ENCODE results near the gene GNA14.
"Not testable (repeated sequence)": the region's sequence is repeated elsewhere in the genome, so short reads cannot be mapped to it uniquely, and the experiment has no call there.

GNA14 gene

DNA sequence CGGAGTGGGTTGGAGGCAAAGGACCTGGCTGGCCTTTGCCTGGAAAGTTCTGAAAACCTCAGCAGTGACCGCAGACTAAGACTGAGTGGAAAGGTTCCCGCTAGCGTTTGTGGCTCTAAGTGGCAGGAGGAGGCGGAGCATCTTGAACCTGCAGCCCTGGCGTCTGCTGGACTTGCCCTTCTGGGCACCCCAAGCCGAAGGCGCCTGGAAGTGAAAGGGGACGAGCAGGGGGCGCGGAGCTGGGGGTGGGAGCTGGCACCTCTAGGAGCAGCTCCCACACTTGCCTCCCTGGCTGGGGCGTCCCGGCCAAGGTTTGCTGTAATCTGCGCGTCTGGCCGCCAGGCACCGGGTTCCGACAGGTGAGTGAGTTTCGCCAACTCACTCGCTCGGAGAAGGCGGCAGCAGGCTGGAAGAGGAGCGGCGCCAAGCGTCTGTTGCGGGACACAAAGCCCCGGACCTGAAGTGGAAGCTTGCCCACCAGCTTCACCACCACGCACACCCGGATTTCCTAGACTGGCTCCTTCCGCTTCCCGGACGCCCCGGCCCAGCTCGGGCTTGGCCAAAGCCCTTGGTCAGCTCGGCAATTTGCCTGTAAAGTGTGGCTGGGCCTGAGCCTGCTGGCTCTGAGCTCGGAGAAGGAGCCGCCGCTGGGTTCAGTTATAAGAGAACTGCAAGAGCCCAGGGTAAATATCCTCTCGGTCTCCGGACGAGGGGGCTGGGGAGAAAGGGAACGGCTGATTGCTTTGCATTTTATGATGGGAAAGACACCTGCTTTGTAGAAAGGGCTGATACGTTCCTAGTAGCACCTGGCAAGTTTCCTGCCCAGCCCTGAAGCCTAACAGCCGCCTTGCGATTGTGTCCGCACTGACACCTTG lies at the start of gene GNA14:
Gene GNA14 (minus strand): TSS at position 89 of the 875 bp plus-strand sequence. CDS start 529 bp downstream, outside the sequence.
- DNase-seq (ENCODE audit: low spot score) (no peak), FAIRE-seq (no peak)

DNA sequence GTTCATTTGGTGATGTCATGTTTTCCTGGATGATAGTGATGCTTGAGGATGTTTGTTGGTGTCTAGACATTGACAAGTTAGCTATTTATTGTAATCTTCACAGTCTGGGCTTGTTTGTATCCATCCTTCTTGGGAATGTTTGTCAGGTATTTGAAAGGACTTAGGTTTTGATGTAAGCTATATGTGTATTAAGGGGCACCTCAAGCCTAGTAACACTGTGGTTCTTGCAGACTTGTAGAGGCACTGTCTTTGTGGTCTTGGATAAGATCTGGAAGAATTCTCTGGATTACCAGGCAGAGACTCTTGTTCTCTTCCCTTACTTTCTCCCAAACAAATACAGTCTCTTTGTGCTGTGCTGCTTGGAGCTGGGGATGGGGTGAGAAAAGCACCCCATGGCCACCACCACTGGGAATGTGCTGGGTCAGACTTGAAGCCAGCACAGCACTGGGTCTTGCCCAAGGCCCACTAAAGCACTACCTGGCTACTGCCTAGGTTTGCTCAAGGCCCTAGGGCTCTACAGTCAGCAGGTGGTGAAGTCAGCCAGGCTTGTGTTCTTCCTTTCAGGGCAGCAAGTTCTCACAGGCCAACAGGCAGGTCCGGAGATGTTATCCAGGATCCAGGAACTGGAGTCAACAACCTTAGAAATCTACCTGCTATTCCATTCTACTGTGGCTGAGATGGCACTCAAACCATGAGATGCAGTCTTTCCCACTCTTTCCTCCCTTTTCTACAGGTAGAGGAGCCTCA lies 49.3 kb upstream of the GNA14 start:
- FAIRE-seq (no peak), DNase-seq (ENCODE audit: low spot score) (no peak)

DNA sequence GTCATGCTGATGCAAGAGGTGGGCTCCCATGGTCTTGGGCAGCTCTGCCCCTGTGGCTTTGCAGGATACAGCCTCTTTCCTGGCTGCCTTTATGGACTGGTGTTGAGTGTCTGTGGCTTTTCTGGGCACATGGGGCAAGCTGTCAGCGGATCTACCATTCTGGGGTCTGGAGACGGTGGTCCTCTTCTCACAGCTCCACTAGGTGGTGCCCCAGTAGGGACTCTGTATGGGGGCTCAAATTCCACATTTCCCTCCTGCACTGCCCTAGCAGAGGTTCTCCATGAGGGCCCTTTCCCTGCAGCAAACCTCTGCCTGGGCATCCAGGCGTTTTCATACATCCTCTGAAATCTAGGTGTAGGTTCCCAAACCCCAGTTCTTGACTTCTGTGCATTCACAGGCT lies 42.6 kb upstream of the GNA14 start:
- not testable (repeated sequence) for DNase-seq (ENCODE audit: low spot score); FAIRE-seq

DNA sequence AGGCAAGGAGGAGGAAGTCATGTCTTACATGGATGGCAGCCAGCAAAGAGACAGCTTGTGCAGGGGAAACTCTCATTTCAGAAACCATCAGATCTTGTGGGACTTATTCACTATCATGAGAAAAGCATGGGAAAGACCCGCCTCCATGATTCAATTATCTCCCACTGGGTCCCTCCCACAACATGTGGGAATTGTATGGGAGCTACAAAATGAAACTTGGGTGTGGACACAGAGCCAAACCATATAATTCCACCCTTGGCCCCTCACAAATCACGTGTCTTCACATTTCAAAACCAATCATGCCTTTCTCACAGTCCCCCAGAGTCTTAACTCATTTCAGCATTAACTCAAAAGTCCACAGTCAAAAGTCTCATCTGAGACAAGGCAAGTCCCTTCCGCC lies 42.0 kb upstream of the GNA14 start:
- not testable (repeated sequence) for FAIRE-seq

DNA sequence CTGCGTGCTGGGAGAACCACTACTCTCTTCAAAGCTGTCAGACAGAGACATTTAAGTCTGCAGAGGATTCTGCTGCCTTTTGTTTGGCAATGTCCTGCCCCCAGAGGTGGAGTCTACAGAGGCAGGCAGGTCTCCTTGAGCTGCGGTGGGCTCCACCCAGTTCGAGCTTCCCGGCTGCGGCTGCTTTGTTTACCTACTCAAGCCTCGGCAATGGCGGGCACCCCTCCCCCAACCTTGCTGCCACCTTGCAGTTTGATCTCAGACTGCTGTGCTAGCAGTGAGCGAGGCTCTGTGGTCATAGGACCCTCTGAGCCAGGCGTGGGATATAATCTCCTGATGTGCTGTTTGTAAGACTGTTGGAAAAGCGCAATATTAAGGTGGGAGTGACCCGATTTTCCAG lies 39.6 kb upstream of the GNA14 start:
- DNase-seq (ENCODE audit: low spot score); FAIRE-seq: not testable (repeated sequence)

More for the DNA sequence above, 42.0 kb upstream of the GNA14 start:
- not testable (repeated sequence) for DNase-seq (ENCODE audit: low spot score)

DNA sequence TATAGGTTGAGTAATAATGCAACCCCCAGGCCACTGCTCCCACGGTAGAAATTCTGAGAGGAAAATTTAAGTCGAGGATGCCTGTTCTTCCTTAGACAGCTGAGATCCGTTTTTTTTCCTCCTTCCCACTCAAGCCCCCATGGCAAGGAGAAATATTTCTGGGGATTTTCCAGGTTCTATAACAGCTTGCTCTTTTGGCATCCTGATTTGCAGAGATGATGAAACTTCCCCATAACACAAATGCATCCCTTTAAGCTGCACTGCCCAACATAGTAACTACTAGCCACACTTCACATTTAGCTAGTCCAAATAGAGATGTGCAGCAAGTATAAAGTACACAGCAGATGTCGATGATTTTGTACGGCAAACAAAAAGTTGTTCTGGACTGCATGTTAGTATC lies 32.5 kb upstream of the GNA14 start:
- DNase-seq (ENCODE audit: low spot score) (no peak), FAIRE-seq (no peak)

DNA sequence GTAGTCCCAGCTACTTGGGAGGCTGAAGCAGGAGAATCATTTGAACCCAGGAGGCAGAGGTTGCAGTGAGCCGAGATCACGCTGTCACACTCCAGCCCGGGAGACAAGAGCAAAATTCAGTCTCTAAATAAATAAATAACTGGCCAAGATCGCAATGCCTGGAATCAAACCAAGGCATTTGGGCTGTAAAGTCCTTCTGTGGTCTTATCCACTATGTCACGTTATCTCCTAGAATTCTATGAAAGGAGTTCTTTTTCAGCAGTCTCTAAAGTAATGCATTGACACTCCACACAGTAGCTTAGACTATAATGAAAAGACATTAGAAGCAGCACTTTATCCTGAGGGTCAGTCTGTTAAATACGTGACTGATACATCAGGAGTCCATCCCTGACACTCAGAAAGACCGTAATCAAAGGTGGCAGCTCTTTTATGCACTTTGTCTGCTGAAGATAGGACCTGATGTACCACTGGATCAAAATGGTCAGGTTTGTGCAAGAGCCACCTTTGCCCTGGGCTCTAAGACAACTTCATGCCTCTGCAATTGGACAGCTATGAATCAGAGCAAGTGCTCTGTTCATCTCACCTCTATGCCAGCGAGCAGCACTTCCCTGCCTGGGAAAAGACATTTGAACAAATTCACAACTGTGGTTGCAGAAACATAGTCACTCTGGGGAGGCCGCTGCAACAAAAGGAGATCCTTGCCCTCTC lies 31.7 kb upstream of the GNA14 start:
- no peak for DNase-seq (ENCODE audit: low spot score)
- FAIRE-seq = no peak

DNA sequence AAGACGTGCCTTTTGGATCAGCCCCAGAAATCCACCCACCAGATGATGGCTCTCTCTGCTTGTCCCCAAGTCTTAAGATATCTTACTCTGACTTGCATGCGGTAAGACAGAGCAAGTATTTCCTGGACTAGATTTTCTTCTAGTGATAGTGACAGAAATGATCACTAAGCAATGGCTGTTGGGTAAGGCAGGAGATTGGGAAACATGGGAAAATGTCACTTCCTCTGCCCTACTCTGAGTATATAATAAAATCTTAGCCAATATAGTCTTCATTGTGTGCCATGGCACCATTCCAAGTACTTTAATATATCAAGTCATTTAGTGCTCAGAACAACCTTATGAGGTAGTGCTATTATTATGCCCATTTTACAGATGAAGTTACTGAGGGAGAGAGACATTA lies 31.0 kb upstream of the GNA14 start:
- DNase-seq (ENCODE audit: low spot score) (no peak), FAIRE-seq (no peak)

DNA sequence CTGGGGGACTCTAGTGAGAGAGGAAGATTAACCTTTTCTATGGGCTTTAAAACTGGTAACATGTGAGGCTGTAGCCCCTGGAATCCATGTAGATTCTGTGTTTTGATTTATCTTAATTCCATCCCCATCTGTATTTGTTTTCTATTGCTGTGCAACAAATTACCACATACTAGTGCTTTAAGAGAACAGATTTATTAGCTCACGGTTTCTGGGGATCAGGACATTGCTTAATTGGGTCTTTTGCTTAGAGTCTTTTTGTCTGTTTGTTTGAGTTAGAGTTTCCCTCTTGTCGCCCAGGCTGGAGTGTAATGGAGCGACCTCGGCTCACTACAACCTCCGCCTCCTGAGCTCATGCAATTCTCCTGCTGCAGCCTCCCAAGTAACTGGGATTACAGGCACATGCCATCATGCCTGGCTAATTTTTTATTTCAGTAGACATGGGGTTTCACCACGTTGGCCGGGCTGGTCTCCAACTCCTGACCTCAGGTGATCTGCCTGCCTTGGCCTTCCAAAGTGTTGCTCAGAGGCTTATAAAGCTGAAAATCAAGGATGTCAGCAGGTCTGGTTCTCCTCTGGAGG lies 29.9 kb upstream of the GNA14 start:
- no peak for DNase-seq (ENCODE audit: low spot score)
- no peak for FAIRE-seq

DNA sequence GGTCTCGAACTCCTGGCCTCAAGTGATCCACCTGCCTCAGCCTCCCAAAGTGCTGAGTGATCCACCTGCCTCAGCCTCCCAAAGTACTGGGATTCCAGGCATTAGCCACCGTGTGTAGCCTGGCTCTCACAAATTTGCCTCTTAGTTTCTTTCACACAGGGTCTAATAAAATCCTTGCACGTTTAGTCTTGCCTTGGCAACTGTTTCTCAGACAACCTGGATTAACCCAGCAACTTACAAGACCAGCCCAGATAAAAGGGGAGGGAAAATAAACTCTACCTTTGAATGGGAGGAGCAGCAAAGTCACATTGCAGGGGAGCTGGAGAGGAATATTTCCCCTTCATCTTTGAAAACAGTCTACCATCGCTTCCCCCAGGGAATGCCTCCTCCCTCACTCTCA lies 29.3 kb upstream of the GNA14 start:
- FAIRE-seq (no peak), DNase-seq (ENCODE audit: low spot score) (no peak)

DNA sequence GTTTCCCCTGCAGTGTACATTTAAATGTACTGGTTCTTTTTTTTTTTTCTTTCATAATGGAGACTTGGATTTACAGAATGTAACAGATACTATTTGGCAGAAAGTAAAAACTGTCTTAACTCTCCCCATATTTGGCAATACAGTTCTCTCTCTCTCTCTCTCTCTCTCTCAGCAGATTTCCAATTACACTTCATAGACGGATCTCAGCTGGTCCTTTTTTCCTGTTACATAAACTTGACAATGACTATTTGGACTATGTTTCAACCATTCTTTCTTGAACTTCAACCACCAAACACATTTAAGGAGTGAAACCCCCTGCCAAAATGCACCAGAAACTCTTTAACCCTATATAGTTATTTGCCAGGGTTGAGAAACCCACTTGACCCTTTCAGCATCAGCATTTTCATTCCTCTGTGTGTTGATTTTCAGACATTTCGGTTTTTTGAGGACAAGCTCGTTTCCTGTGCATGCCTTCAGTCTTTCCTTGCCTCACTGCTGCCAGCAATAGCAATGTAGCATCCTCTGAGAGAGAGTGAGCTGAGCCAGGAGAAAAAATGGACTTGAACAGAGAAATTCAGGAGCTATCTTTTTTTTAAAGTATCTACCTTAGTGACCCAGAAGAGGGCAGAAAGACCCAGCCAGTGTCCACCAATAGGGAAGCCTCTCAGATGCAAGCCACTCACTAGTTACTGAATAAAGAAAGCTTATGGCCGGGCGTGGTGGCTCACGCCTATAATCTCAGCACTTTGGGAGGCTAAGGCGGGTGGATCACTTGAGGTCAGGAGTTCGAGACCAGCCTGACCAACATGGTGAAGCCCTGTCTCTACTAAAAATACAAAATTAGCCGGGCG lies 26.0 kb upstream of the GNA14 start:
- DNase-seq (ENCODE audit: low spot score) = no peak
- no peak for FAIRE-seq

DNA sequence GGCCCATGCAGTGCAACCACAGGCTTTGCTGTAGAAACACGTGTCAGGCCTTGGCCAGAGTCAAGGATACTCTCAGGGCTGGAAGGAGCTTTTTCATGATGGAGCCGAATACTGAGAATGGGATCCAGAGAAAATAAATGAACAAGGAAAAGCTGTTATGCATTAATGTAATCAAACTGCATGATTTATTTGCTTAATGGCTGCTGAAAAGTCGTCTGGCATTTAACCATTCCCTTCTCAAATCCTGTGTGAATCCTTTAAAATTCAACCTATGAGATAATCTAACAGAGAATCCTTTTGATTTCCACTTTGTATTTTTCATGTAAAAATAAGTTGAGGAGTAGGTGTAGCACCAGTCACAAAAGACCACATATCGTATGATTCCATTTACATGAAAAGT lies 24.1 kb upstream of the GNA14 start:
- FAIRE-seq (no peak), DNase-seq (ENCODE audit: low spot score) (no peak)

DNA sequence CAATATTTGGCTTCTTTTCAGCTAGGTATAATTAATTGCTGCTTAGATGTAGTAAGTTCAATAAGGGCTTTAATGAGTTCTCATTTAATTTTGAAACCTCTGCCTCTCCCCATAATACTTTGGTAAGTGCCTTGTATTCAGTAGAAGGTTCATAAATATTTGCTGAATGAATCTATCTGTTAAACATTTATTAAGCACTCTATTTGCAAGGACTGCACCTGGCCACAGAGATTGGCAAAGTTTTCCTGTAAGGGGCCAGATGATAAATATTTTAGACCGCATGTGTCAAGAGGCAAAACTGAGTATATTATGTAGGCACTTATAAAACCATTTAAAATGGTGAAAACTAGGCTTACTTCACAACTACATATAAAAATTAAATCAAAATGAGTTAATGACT lies 19.0 kb upstream of the GNA14 start:
- DNase-seq (ENCODE audit: low spot score) (no peak), FAIRE-seq (no peak)

DNA sequence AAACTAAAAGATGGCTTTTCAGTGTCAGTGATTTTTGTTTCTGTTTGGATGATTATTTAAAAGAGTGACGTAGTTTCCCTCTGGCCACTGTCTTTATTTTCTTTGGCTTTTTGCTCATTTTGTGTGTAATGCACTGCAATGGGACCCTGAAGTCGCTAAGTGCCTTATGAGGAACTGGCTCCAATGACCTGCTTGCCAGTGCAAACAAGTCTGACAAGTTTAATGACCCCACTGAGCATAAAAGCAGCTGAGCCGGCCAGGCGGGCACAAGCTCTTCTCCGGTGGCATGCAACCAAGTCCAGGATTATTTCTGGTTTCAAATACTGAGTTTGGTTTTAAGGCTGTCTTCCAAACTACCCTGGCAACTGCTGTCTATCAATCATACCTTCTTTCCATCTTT lies 15.6 kb upstream of the GNA14 start:
- DNase-seq (ENCODE audit: low spot score) (no peak), FAIRE-seq (no peak)

DNA sequence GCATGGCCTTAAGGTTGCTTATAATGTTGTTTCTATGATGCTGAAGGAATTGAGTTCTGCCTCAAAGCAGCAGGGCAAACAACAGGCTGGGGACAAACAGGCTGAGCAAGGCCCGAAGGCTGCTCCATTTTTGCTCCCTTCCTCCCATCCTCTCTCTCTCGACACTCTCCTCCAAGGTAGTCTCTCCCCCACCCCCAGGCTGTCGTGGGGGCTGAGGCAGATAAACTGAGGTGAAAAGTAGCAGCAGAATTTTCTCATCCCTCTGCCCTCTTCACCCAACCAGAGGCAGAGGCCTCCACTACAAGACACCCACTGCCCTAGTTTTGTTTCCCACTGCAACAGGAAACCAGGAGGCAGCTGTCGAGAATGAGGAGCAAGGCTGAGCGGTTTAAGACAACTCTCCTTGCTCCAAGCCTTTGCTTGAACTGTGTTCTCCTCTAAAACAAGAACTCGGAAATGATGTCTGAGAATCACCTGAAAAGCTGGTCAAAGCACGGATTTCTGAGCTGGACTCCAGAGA lies 13.5 kb upstream of the GNA14 start:
- DNase-seq (ENCODE audit: low spot score) (no peak), FAIRE-seq (no peak)

DNA sequence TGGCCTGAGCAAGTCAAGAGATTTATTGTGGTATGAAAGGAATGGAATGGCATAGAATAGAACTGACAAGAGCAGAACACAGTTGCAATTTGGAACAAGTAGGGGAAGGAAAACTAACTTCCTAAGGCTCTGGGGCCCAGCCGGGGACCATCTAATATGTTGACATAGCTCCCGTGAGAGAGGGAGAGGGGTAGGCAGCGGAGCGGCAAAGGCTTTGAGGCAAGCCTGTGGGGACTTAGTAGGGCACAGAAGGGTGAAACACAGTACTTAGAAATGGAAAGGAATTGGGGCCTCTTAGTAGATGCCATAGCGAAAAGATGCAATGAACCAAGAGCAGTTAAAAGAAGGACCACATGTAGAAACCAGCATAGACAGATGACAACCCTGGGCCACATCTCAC lies 11.8 kb upstream of the GNA14 start:
- FAIRE-seq (no peak), DNase-seq (ENCODE audit: low spot score) (no peak)

DNA sequence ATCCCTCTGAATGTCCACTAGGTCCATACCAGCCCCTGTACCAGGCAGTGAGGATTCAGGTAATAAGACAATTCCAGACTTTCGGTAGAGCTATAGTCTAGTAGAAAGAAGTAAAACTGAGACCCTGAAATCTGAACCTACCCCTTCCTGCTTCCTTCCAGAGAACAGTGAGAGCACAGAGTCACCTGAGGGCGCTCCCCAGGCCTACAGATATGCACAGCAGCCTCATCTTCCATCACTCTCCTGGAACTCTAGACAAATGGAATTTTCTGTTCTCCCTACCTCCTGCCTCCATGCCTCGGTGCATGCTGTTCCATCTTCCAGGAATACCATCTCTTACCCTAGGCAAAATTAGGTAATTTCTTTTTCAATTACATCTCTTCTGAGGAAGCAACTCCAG lies 3.1 kb upstream of the GNA14 start:
- DNase-seq (ENCODE audit: low spot score) = no peak
- no peak for FAIRE-seq

DNA sequence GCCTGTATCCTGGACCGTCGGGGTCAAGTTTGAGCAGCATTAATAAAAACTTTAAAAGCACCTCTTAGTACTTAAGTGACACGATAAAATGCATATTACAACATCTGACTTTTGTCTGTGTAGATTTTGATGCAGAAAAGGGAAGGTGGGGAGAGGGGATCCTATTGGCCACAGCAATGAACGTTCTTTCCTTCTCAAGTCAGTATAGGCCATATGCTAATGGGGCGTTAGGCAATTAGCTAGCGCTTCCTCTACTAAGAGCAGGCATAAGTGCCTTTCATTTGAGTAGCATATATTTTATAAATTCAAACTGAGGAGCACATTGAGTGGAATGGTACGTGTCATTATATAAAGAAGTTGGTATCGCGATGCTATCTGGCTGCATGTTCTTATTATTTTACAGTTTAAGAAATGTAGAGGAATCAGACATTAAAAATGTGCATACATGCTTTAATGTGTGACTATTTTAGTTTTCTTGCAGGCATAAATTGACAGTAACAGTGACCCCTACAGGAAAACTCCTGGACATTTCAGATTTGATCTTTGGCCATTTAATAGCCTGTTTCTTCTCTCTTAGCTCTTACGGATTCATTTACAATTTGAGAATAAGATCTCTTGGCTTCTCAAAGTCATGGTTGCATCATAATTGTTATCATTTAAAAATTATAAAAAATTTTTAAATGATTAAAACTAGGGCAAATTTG lies 1.1 kb upstream of the GNA14 start:
- DNase-seq (ENCODE audit: low spot score) = no peak
- no peak for FAIRE-seq

DNA sequence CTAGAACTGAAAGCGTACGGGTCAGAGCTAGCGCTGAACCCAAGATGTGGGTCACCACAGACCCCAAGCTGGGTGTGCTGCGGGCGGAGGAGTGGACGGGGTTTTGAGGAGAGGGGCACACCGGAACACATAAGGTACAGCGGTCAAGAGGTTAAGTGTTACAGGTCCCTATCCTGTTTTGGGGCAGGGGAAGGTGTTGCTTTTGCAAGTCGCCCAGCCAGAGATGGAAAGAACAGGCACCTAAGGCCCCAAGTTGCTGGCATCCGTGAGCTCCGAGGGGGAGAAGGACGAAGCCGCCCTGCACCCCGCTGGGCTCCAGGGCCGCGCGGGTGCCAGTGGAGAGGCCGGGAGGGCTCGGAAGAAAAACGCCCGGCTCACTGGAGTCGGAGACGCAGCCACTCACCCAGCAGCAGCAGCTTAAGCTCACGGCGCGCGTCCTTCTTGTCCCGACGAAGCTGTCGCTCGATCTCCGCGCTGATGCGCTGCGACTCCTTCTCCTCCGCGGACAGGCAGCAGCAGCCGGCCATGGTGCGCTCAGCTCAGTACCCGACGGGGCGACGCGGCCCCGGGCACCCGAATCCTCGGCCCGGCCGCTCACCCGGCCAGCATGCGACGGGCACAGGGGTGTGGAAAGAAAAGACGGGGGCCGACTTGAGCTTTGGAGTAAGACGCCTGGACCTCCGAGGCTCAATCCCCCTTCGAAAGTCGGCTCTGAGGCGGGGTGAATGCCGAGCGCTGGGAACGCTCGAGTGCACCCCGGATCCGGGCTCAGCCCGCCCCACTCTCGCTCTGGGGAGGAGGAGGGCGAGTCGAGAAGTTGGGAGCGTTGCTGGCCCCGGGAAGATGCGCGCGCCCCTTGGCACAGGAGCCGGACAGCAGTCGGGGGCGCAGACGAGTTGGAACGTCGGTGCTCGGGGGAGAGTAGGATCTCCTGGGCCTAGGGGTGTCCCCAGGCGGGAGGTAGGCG lies 572 bp downstream of the GNA14 start:
- FAIRE-seq (no peak), DNase-seq (ENCODE audit: low spot score) (no peak)

Data from RCC 7860 (cell line).